HepG2 (cell line): ENCODE results near the gene TNNI3. TPM values are rescaled to one million over a fixed set of nuclear protein-coding genes. Genes with fewer than 3 reads are reported as not detected.
A peak's percentile ranks its signal among the peaks of the same experiment; 100 is the strongest.

Experiments
- ATAC-seq: fragments of 200-7000 bp; cut with Tn5 transposase; 3 replicates; pipeline ENCODE4 v1.9.1; 2020; ENCODE audit warnings: mild to moderate bottlenecking, moderate library complexity
- BruUV-seq: library from RNA; stranded (reverse); fragments of 400-500 nt; replicated peaks from 2 replicates; lab custom pipeline; 2021; lab: Mats Ljungman, UMichigan
- CTCF ChIA-PET: fragments of 300-600 bp; formaldehyde crosslinking; extraction: SDS; loops from one replicate; lab custom pipeline; 2021; ENCODE audit warnings: low total read pairs, inconsistent platforms, low intra/inter-chr PET ratio; lab: Yijun Ruan, JAX
- POLR2A ChIA-PET: fragments of 350-600 bp; sonication (Branson Sonifier 250); formaldehyde crosslinking; loops from one replicate; lab custom pipeline; 2020; ENCODE audit warnings: antibody characterized with exemption, inconsistent platforms; lab: Yijun Ruan, JAX
- DNase-seq: peaks from one replicate; pipeline ENCODE4 v3.0.0-alpha.2; 2015; ENCODE audit warnings: low spot score
- FAIRE-seq: peaks from 3 replicates; lab custom pipeline; 2011; peaks lifted over from hg19 to GRCh38; lab: Jason Lieb, UNC
- H2AFZ ChIP-seq: one replicate; pipeline ENCODE4 v1.6.1; 2011; ENCODE audit warnings: low read length, inconsistent platforms
- H3K27ac ChIP-seq: fragments of 300-600 bp; 3 replicates; pipeline ENCODE4 v1.8.0; 2011; ENCODE audit warnings: mixed run types, mild to moderate bottlenecking, mixed read lengths, low read length, inconsistent platforms; ENCODE audit not compliant: insufficient read depth; ENCODE audit errors: extremely low read length
- H3K27me3 ChIP-seq, 2 experiments: fragments of 200-600 bp in 1 of 2; 2 replicates in 1 of 2; 3 replicates in 1 of 2; pipeline versions ENCODE4 v1.6.0 to v1.8.0; 2011; ENCODE audit warnings: low read length in 2 of 2, mild to moderate bottlenecking in 2 of 2, moderate library complexity in 2 of 2, inconsistent platforms in 1 of 2; ENCODE audit not compliant: insufficient read depth in 2 of 2, control insufficient read depth in 1 of 2
- H3K36me3 ChIP-seq, 2 experiments: fragments of 200-600 bp in 1 of 2; replicated peaks in 1 of 2; 2 replicates in 1 of 2; 3 replicates in 1 of 2; pipeline versions ENCODE4 v1.5.1 to v1.8.0; 2011; ENCODE audit warnings: low read length in 2 of 2, inconsistent platforms in 1 of 2; ENCODE audit not compliant: insufficient read depth in 2 of 2, control insufficient read depth in 1 of 2
- H3K4me1 ChIP-seq: 2 replicates; pipeline ENCODE4 v1.5.1; 2012; ENCODE audit warnings: low read length, inconsistent platforms; ENCODE audit not compliant: insufficient read depth
- H3K4me2 ChIP-seq: 2 replicates; pipeline ENCODE4 v1.6.0; 2011; ENCODE audit warnings: low read depth, low read length, inconsistent platforms
- H3K4me3 ChIP-seq, 3 experiments: fragments of 200-600 bp in 1 of 3; sonication (generic), shearing (Covaris generic) in 1 of 3; replicated peaks in 1 of 3; 2 replicates each; pipeline ENCODE4 v1.5.1; 2011 to 2016; ENCODE audit warnings: low read length in 3 of 3, inconsistent platforms in 2 of 3, low read depth in 2 of 3, mild to moderate bottlenecking in 2 of 3, control low read depth in 1 of 3, mixed read lengths in 1 of 3; ENCODE audit not compliant: insufficient read depth in 1 of 3
- H3K79me2 ChIP-seq: one replicate; pipeline ENCODE4 v1.6.1; 2011; ENCODE audit warnings: low read length, inconsistent platforms; ENCODE audit not compliant: insufficient read depth
- H3K9ac ChIP-seq: 2 replicates; pipeline ENCODE4 v1.6.0; 2011; ENCODE audit warnings: mild to moderate bottlenecking, low read depth, low read length, inconsistent platforms; ENCODE audit not compliant: insufficient read depth
- H3K9me3 ChIP-seq: 2 replicates; pipeline ENCODE4 v1.5.1; 2012; ENCODE audit warnings: mild to moderate bottlenecking, low read length
- H4K20me1 ChIP-seq: 2 replicates; pipeline ENCODE4 v1.6.0; 2011; ENCODE audit warnings: inconsistent platforms, mild to moderate bottlenecking, low read length, moderate library complexity; ENCODE audit not compliant: insufficient read depth
- ARNTL ChIP-seq: sonication (generic); formaldehyde crosslinking; IDR thresholded peaks from 2 replicates; pipeline ENCODE4 v1.4.0; 2020; ENCODE audit warnings: mild to moderate bottlenecking, missing genetic modification reagents
- ESRRA ChIP-seq: sonication (generic); formaldehyde crosslinking; IDR thresholded peaks from 2 replicates; pipeline ENCODE4 v1.5.1; 2020; ENCODE audit warnings: mild to moderate bottlenecking, low read depth, missing genetic modification reagents
- HNRNPK ChIP-seq: fragments of 200-400 bp; formaldehyde crosslinking; IDR thresholded peaks from 2 replicates; pipeline ENCODE4 v1.6.1; 2018; ENCODE audit warnings: low read length, low read depth, moderate library complexity, mild to moderate bottlenecking; ENCODE audit not compliant: poor library complexity, severe bottlenecking
- PCBP1 ChIP-seq: fragments of 200-400 bp; formaldehyde crosslinking; IDR thresholded peaks from 2 replicates; pipeline ENCODE4 v1.6.1; 2017; ENCODE audit warnings: mild to moderate bottlenecking, low read depth, low read length, borderline replicate concordance
- PTBP1 ChIP-seq: fragments of 200-400 bp; formaldehyde crosslinking; IDR thresholded peaks from 2 replicates; pipeline ENCODE4 v1.6.1; 2018; ENCODE audit warnings: low read length, low read depth; ENCODE audit not compliant: poor library complexity, severe bottlenecking
- TRIM22 ChIP-seq: fragments of 450-650 bp; IDR thresholded peaks from 2 replicates; pipeline ENCODE4 v1.6.1; 2017
- ZNF761 ChIP-seq: sonication (generic); formaldehyde crosslinking; conservative IDR thresholded peaks from 2 replicates; pipeline ENCODE4 v1.4.0; 2020; ENCODE audit warnings: mild to moderate bottlenecking, missing genetic modification reagents
- WGBS: methylation state at CpG from one replicate; pipeline ENCODE4 v1.1.6; 2017; ENCODE audit warnings: low lambda C conversion rate; 5-methylcytosine and 5-hydroxymethylcytosine counted together
- in situ Hi-C: cut with HindIII; loops from 2 replicates; pipeline ENCODE4 v1.10.0; 2017; ENCODE audit warnings: low pct_unique_long_range_greater_than_20kb; ENCODE audit not compliant: extremely low pct_ligation_motif_present
- intact Hi-C: fragments of 100-400 bp; cut with micrococcal nuclease; formaldehyde crosslinking; loops from one replicate; pipeline ENCODE4 v1.10.0; 2022; ENCODE audit not compliant: unreplicated experiment
- polyA plus RNA-seq, 8 experiments: library from polyadenylated mRNA; depleted of rRNA in 3 of 8; stranded (reverse) in 7 of 8; unstranded in 1 of 8; fragments of >200 nt; fragmentation: Illumina TruSeq in 4 of 8; extraction: Trizol in 4 of 8; gene quantifications; 2 replicates each; pipeline versions ENCODE4 v1.2.1 to v1.2.3, GENCODE V29; 2011 to 2016; ENCODE audit warnings: low read depth in 4 of 8, missing spikeins in 1 of 8, mixed read lengths in 1 of 8; ENCODE audit not compliant: insufficient read depth in 1 of 8
- total RNA-seq, 5 experiments: library from RNA; depleted of rRNA; stranded (reverse); fragments of >200 nt; fragmentation: Illumina TruSeq; extraction: Trizol; gene quantifications; 2 replicates each; pipeline ENCODE4 v1.2.3, GENCODE V29; 2016; ENCODE audit warnings: low read depth in 1 of 5

TNNI3 gene
- total and polyA plus RNA-seq, 2 of the 13 experiments (the other 11 are each of a cell fraction or from before 2014, with no cell fraction given): 3.5 to 3.7 TPM

DNA sequence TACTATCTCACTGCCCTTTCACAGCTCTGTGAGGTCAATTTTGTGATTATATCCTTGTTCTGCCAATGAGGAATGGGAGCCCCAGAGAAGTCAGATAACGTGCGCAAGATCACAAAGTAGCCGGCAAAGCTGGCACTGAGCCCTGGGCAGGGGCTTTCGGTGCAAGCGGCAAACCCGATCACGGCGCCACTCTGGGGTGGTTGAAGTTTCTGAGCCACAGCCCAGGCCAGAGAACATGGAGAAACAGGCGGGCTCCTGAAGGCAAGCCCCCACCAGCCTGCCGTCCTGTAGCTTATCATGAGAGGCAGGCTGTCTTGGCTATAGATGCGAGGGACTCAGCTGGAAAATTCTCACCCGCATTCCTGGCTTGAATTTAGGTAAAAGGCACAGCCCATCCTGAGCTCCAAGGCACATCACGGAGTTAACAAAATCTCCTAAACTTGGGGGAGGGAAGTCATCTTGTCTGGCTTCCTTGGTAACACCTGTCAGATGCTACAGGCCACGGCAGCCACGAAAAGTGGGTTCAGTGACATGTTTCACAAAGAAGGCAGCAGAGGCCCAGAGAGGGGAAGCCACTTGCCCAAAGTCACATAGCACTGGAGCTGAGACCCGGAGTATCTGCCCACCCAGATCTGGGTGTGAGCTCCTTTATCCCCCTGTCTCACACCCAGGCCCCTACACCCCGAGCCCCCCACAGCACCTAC lies 21.0 kb downstream of the TNNI3 start:
- no peak overlapping the region for H3K9ac ChIP-seq
- H3K27me3 ChIP-seq: peaks cover 0 to 5% of the 10 kb centered on the region in 2 experiments; a peak in 1 of 5 replicates
- H3K9me3 ChIP-seq: no peaks in the 10 kb centered on the region
- no peaks in the 10 kb centered on the region for H3K79me2 ChIP-seq
- FAIRE-seq (no peak), DNase-seq (no peak), ATAC-seq (no peak)
- H4K20me1 ChIP-seq: no peaks in the 10 kb centered on the region
- H3K4me2 ChIP-seq: no peak overlapping the region
- H3K4me3 ChIP-seq: no peak overlapping the region
- 70% methylated on average over 8 of the region's 17 CpGs for WGBS
- no TSS peak for BruUV-seq
- TF ChIP-seq ARNTL (CRISPR knock-in tag) (no peak), PTBP1 (no peak), ZNF761 (no peak), ESRRA (CRISPR knock-in tag) (no peak)
- POLR2A ChIA-PET: no interaction called here
- H2AFZ ChIP-seq: no peak overlapping the region
- 0 out of 2 replicates have a peak, but pooled peaks cover 2% of the 10 kb centered on the region for H3K4me1 ChIP-seq
- no peaks in the 10 kb centered on the region for H3K36me3 ChIP-seq
- in situ Hi-C loops: no loop called here
- CTCF ChIA-PET: no interaction called here
- no peak overlapping the region for H3K27ac ChIP-seq
- intact Hi-C loops: no loop called here

DNA sequence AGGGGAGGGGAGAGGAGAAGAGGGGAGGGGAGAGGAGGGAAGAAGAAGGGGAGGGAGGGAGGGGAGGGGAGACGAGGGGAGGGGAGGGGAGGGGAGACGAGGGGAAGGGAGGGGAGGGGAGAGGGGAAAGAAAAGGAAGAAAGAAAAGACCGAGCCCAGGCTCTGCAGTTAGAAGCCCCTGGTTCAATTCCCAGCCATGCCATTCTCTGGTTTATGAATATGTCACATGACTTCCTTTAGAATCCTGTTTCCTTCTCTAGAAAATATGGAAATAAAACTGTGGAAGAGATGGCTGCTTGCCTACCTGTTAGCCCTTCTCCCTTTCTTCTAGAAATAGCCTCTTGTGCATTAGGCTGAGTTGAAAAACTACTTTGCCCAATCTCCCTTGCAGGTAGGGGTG lies 22.8 kb downstream of the TNNI3 start:
- Histone ChIP-seq H3K9me3 (no peaks in the 10 kb centered on the region), H4K20me1 (no peaks in the 10 kb centered on the region), H3K27ac (no peak overlapping the region), H3K79me2 (no peaks in the 10 kb centered on the region), H2AFZ (no peak overlapping the region), H3K36me3 (no peaks in the 10 kb centered on the region), H3K9ac (no peak overlapping the region), H3K27me3 (peaks cover 0 to 17% of the 10 kb centered on the region in 2 experiments; a peak in 1 of 5 replicates), H3K4me1 (no peaks in the 10 kb centered on the region), H3K4me2 (no peak overlapping the region), H3K4me3 (no peak overlapping the region)
- no TSS peak for BruUV-seq
- in situ Hi-C loops: no loop called here
- no peak for FAIRE-seq
- WGBS: 16% methylated on average over 3 of the region's 3 CpGs
- CTCF ChIA-PET: no interaction called here
- intact Hi-C loops: loop anchor here (5.0 kb wide), 1 partner anchor 252 kb away; no protein-coding TSS in a partner anchor
- POLR2A ChIA-PET: no interaction called here
- DNase-seq: no peak
- TF ChIP-seq TRIM22 (no peak), PCBP1 (peak; percentile 72; the same call in 1 of the 2 replicates), HNRNPK (peak; percentile 97)
- ATAC-seq: no peak
